Keratinocyte (primary cell): ENCODE data around the gene AGPAT3. TPM values are rescaled to one million over a fixed set of nuclear protein-coding genes. Genes with fewer than 3 reads are reported as not detected.

ENCODE experiments used
- DNase-seq: peaks from one replicate; pipeline ENCODE4 v3.0.0-alpha.2; 2011; ENCODE audit warnings: low read depth, missing footprints, low spot score
- FAIRE-seq: peaks from 2 replicates; lab custom pipeline; 2011; peaks lifted over from hg19 to GRCh38; lab: Jason Lieb, UNC
- H2AFZ ChIP-seq: 2 replicates; pipeline ENCODE4 v1.6.0; 2012; ENCODE audit warnings: low read length, control low read depth, inconsistent platforms; ENCODE audit not compliant: control insufficient read depth
- H3K27ac ChIP-seq: 2 replicates; pipeline ENCODE4 v1.5.1; 2011; ENCODE audit warnings: low read length; ENCODE audit not compliant: control insufficient read depth, insufficient read depth
- H3K27me3 ChIP-seq: 3 replicates; pipeline ENCODE4 v1.6.0; 2011; ENCODE audit warnings: low read length; ENCODE audit not compliant: control insufficient read depth, insufficient read depth; ENCODE audit errors: extremely low read depth
- H3K36me3 ChIP-seq, 2 experiments: 2 replicates in 1 of 2; 3 replicates in 1 of 2; pipeline ENCODE4 v1.5.1; 2011; ENCODE audit warnings: low read length in 2 of 2, mild to moderate bottlenecking in 1 of 2; ENCODE audit not compliant: control insufficient read depth in 2 of 2, insufficient read depth in 2 of 2; ENCODE audit errors: extremely low read depth in 1 of 2
- H3K4me1 ChIP-seq: 3 replicates; pipeline ENCODE4 v1.5.1; 2011; ENCODE audit warnings: low read length; ENCODE audit not compliant: control insufficient read depth, insufficient read depth; ENCODE audit errors: extremely low read depth
- H3K4me2 ChIP-seq: 3 replicates; pipeline ENCODE4 v1.6.0; 2011; ENCODE audit warnings: low read depth, low read length; ENCODE audit not compliant: control insufficient read depth, insufficient read depth; ENCODE audit errors: extremely low read depth
- H3K4me3 ChIP-seq, 3 experiments: fragments of 200-600 bp in 1 of 3; sonication (generic) in 1 of 3; 2 replicates in 2 of 3; 3 replicates in 1 of 3; pipeline ENCODE4 v1.5.1; 2011 to 2016; ENCODE audit warnings: low read length in 3 of 3, mild to moderate bottlenecking in 3 of 3, control low read depth in 2 of 3, inconsistent platforms in 1 of 3, low read depth in 1 of 3, mixed read lengths in 1 of 3, mixed run types in 1 of 3, moderate library complexity in 1 of 3; ENCODE audit not compliant: control insufficient read depth in 2 of 3, insufficient read depth in 2 of 3; ENCODE audit errors: extremely low read depth in 1 of 3
- H3K79me2 ChIP-seq: 2 replicates; pipeline ENCODE4 v1.6.0; 2012; ENCODE audit warnings: low read length; ENCODE audit not compliant: control insufficient read depth, insufficient read depth
- H3K9ac ChIP-seq: 3 replicates; pipeline ENCODE4 v1.6.0; 2011; ENCODE audit warnings: low read length; ENCODE audit not compliant: control insufficient read depth, insufficient read depth; ENCODE audit errors: extremely low read depth
- H3K9me1 ChIP-seq: 3 replicates; pipeline ENCODE4 v1.6.0; 2011; ENCODE audit warnings: low read length; ENCODE audit not compliant: control insufficient read depth, insufficient read depth; ENCODE audit errors: extremely low read depth
- H3K9me3 ChIP-seq: 2 replicates; pipeline ENCODE4 v1.5.1; 2012; ENCODE audit warnings: low read depth, low read length; ENCODE audit not compliant: control insufficient read depth
- H4K20me1 ChIP-seq: 3 replicates; pipeline ENCODE4 v1.6.0; 2011; ENCODE audit warnings: low read length; ENCODE audit not compliant: control insufficient read depth, insufficient read depth; ENCODE audit errors: extremely low read depth
- EZH2 ChIP-seq: IDR thresholded peaks from one replicate; pipeline ENCODE4 v1.6.1; 2012; ENCODE audit warnings: inconsistent platforms, mild to moderate bottlenecking, low read length, moderate library complexity
- dilution Hi-C: fragments of 300-500 bp; cut with MboI; formaldehyde crosslinking; loops from one replicate; pipeline ENCODE4 v1.7.0; 2020; ENCODE audit warnings: low sequenced_read_pairs; ENCODE audit not compliant: extremely low pct_ligation_motif_present
- polyA plus RNA-seq, 5 experiments: library from polyadenylated mRNA; depleted of rRNA in 3 of 5; stranded (reverse) in 3 of 5; stranded (forward) in 1 of 5; unstranded in 1 of 5; fragments of >200 nt; gene quantifications; 1 replicate in 1 of 5; 2 replicates in 3 of 5; 3 replicates in 1 of 5; pipeline versions ENCODE4 v1.2.1 to v1.2.3, GENCODE V29; 2011 to 2012; ENCODE audit warnings: missing spikeins in 2 of 5, low read depth in 1 of 5, low replicate concordance in 1 of 5
- TF ChIP-seq, protein P1 (sequence below), 3 experiments: IDR thresholded peaks in 1 of 3; conservative IDR thresholded peaks in 1 of 3; optimal IDR thresholded peaks in 1 of 3; 2 replicates in 2 of 3; 3 replicates in 1 of 3; pipeline versions ENCODE3 to v1.5.1; 2011; ENCODE audit warnings: low read length in 3 of 3, mild to moderate bottlenecking in 3 of 3, moderate library complexity in 2 of 3, control low read depth in 1 of 3, inconsistent platforms in 1 of 3; ENCODE audit not compliant: insufficient read depth in 2 of 3; ENCODE audit errors: extremely low read depth in 1 of 3

AGPAT3 gene
- polyA plus RNA-seq, 1 donor (not counting 4 experiments of a cell fraction or from before 2014, with no cell fraction given), result 21.7 TPM

DNA sequence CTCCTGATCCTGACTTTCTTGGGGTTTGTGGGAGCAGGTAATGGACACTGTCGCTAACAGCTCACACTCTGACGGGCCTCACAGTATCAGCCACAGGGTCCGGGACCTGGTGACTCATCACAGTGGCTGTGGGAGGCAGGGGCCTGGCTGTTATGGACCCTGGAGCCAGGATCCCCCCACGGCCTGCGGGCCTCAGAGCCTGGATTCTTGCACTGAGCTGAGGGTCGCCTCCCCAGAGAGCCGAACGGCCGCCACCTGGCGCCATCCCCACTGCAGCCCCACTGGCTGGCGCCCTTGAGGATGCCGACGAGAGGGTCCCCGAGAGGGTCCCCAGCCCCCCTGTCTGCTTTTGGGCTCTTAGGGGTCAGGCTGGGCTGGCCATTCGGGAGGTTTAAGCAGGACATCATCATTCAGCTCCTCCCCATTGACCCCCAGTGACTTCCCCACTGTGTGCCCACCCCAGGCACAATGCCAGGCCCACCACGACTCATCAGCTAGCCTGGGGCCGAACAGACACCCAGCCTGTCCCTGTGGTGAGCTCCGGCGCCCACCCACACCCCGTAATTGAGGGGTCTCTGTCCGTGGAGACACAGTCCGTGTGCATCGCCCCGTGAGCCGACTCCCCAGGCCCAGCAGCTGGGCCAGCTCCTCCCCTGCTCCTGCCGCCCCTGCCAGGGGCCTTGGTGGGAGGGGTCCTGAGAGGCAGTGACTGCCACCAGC, 116.3 kb downstream of the AGPAT3 start:
- no peaks in the 10 kb centered on the region for H4K20me1 ChIP-seq
- FAIRE-seq, result no peak
- no peak overlapping the region for H3K27ac ChIP-seq
- no peak overlapping the region for H3K4me2 ChIP-seq
- H3K79me2 ChIP-seq, result no peaks in the 10 kb centered on the region
- H3K4me3 ChIP-seq, result no peak overlapping the region
- no peak for TF ChIP-seq EZH2
- TF ChIP-seq, protein P1, sequence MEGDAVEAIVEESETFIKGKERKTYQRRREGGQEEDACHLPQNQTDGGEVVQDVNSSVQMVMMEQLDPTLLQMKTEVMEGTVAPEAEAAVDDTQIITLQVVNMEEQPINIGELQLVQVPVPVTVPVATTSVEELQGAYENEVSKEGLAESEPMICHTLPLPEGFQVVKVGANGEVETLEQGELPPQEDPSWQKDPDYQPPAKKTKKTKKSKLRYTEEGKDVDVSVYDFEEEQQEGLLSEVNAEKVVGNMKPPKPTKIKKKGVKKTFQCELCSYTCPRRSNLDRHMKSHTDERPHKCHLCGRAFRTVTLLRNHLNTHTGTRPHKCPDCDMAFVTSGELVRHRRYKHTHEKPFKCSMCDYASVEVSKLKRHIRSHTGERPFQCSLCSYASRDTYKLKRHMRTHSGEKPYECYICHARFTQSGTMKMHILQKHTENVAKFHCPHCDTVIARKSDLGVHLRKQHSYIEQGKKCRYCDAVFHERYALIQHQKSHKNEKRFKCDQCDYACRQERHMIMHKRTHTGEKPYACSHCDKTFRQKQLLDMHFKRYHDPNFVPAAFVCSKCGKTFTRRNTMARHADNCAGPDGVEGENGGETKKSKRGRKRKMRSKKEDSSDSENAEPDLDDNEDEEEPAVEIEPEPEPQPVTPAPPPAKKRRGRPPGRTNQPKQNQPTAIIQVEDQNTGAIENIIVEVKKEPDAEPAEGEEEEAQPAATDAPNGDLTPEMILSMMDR (optimal IDR thresholded peaks at IDR 0.05 in 1 of 3, IDR thresholded peaks at IDR 0.05 in 1 of 3, conservative IDR thresholded peaks at IDR 0.05 in 1 of 3; ENCODE audit: extremely low read depth in 1 of 3, insufficient read depth in 2 of 3, low read length in 3 of 3), result no peak
- H3K36me3 ChIP-seq, result peaks cover 0 to 8% of the 10 kb centered on the region in 2 experiments
- dilution Hi-C loops, result no loop called here
- H3K9me1 ChIP-seq, result no peaks in the 10 kb centered on the region
- no peak for DNase-seq
- no peaks in the 10 kb centered on the region for H3K27me3 ChIP-seq
- no peak overlapping the region for H2AFZ ChIP-seq
- H3K9ac ChIP-seq, result no peak overlapping the region
- no peaks in the 10 kb centered on the region for H3K9me3 ChIP-seq
- H3K4me1 ChIP-seq, result no peaks in the 10 kb centered on the region

DNA sequence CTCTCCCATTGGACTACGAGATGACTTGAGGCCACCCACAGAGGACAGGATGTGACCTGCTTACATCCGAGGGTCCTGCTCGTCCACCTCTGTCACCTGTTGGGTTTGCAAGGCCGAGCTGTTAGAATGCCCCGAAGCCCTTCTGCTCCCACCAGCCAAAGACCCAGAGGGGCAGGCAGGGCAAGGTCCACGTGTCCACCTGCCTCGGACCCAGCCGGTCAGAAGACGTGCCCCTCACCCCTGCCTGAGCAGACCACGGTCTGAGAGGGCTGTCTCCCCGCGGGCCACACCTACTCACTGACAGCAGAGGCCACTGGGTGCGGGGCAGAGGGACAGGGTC, 116.8 kb downstream of the AGPAT3 start:
- DNase-seq (no peak), FAIRE-seq (no peak)
- dilution Hi-C loops, result no loop called here
- no peak overlapping the region for H2AFZ ChIP-seq
- peaks cover 0 to 8% of the 10 kb centered on the region in 2 experiments for H3K36me3 ChIP-seq
- no peak overlapping the region for H3K27ac ChIP-seq
- no peaks in the 10 kb centered on the region for H3K27me3 ChIP-seq
- H3K4me2 ChIP-seq, result no peak overlapping the region
- H3K9me1 ChIP-seq, result no peaks in the 10 kb centered on the region
- no peaks in the 10 kb centered on the region for H3K79me2 ChIP-seq
- no peak overlapping the region for H3K4me3 ChIP-seq
- H4K20me1 ChIP-seq, result no peaks in the 10 kb centered on the region
- TF ChIP-seq, protein P1 (optimal IDR thresholded peaks at IDR 0.05 in 1 of 3, IDR thresholded peaks at IDR 0.05 in 1 of 3, conservative IDR thresholded peaks at IDR 0.05 in 1 of 3; ENCODE audit: extremely low read depth in 1 of 3, insufficient read depth in 2 of 3, low read length in 3 of 3), result no peak
- TF ChIP-seq EZH2, result no peak
- H3K4me1 ChIP-seq, result no peaks in the 10 kb centered on the region
- no peaks in the 10 kb centered on the region for H3K9me3 ChIP-seq
- H3K9ac ChIP-seq, result no peak overlapping the region
